PC-9 (cell line): ENCODE data around the gene EXD3.

Experiments
- CTCF ChIP-seq: fragments of 200-600 bp; sonication (generic); conservative IDR thresholded peaks from 2 replicates; pipeline ENCODE4 v1.6.1; 2017; ENCODE audit warnings: mixed run types, antibody characterized with exemption, mild to moderate bottlenecking, moderate library complexity
- EZH2 ChIP-seq: fragments of 200-600 bp; sonication (generic); IDR thresholded peaks from 2 replicates; pipeline ENCODE4 v1.8.0; 2017; ENCODE audit warnings: antibody characterized with exemption, low read depth

GRCh38 chr9:137437691-137438590 lies 15.0 kb upstream of the EXD3 start:
- TF ChIP-seq EZH2 (no peak), CTCF (no peak)
